ENCODE results near the gene PRKX.
"Not testable (repeated sequence)": the region's sequence is repeated elsewhere in the genome, so short reads cannot be mapped to it uniquely, and the experiment has no call there.

PRKX gene

GRCh38 chrX:3653111-3653510 is 60.3 kb downstream of the PRKX start:
- no peak for DNase-seq (ENCODE audit: low read depth)

GRCh38 chrX:3651277-3651676 is 62.2 kb downstream of the PRKX start:
- no peak for DNase-seq (ENCODE audit: low read depth)

- DNase-seq (ENCODE audit: low read depth) = no peak
Measured at GRCh38 chrX:3648084-3648483, 65.4 kb downstream of the PRKX start.

GRCh38 chrX:3639858-3640631 is 73.4 kb downstream of the PRKX start:
- DNase-seq (ENCODE audit: low read depth) = not testable (repeated sequence)

GRCh38 chrX:3639236-3639635 is 74.2 kb downstream of the PRKX start:
- no peak for DNase-seq (ENCODE audit: low read depth)

GRCh38 chrX:3638280-3638873 is 75.1 kb downstream of the PRKX start:
- DNase-seq (ENCODE audit: low read depth) = no peak

GRCh38 chrX:3636803-3637202 is 76.6 kb downstream of the PRKX start:
- no peak for DNase-seq (ENCODE audit: low read depth)

- no peak for DNase-seq (ENCODE audit: low read depth)
Measured at GRCh38 chrX:3631196-3631595, 82.3 kb downstream of the PRKX start.

- DNase-seq (ENCODE audit: low read depth) = no peak
Measured at GRCh38 chrX:3627594-3627993, 85.9 kb downstream of the PRKX start.

GRCh38 chrX:3621414-3621813 is 92.0 kb downstream of the PRKX start:
- DNase-seq (ENCODE audit: low read depth) = no peak

- DNase-seq (ENCODE audit: low read depth) = not testable (repeated sequence)
Measured at GRCh38 chrX:3611744-3612143, 101.7 kb downstream of the PRKX start.

- DNase-seq (ENCODE audit: low read depth) = peak; percentile 49
Measured at GRCh38 chrX:3609810-3610209, 103.6 kb downstream of the PRKX start.

- DNase-seq (ENCODE audit: low read depth) = no peak
Measured at GRCh38 chrX:3603026-3603661, 110.3 kb downstream of the PRKX start.

GRCh38 chrX:3599802-3600430 is 113.5 kb downstream of the PRKX start:
- no peak for DNase-seq (ENCODE audit: low read depth)

- DNase-seq (ENCODE audit: low read depth) = no peak
Measured at GRCh38 chrX:3598709-3599108, 114.7 kb downstream of the PRKX start.

- no peak for DNase-seq (ENCODE audit: low read depth)
Measured at GRCh38 chrX:3598046-3598605, 115.3 kb downstream of the PRKX start.

GRCh38 chrX:3592184-3592583 is 121.3 kb downstream of the PRKX start:
- DNase-seq (ENCODE audit: low read depth) = no peak

GRCh38 chrX:3589474-3589873 is 124.0 kb downstream of the PRKX start:
- no peak for DNase-seq (ENCODE audit: low read depth)

- no peak for DNase-seq (ENCODE audit: low read depth)
Measured at GRCh38 chrX:3585719-3586118, 127.7 kb downstream of the PRKX start.

GRCh38 chrX:3584415-3584996 is 128.9 kb downstream of the PRKX start:
- DNase-seq (ENCODE audit: low read depth) = no peak

GRCh38 chrX:3582451-3582850 is 131.0 kb downstream of the PRKX start:
- DNase-seq (ENCODE audit: low read depth) = no peak

- no peak for DNase-seq (ENCODE audit: low read depth)
Measured at GRCh38 chrX:3581609-3582108, 131.8 kb downstream of the PRKX start.

All from HS-5 (cell line).